ENCODE data around the gene CEPT1. TPM values are rescaled to one million over a fixed set of nuclear protein-coding genes. Genes with fewer than 3 reads are reported as not detected.

Gene CEPT1
- total and polyA plus RNA-seq, 9 of the 15 experiments (the other 6 are each of a cell fraction or from before 2014, with no cell fraction given): 24.4 to 72.6 (median 42.4) TPM

DNA sequence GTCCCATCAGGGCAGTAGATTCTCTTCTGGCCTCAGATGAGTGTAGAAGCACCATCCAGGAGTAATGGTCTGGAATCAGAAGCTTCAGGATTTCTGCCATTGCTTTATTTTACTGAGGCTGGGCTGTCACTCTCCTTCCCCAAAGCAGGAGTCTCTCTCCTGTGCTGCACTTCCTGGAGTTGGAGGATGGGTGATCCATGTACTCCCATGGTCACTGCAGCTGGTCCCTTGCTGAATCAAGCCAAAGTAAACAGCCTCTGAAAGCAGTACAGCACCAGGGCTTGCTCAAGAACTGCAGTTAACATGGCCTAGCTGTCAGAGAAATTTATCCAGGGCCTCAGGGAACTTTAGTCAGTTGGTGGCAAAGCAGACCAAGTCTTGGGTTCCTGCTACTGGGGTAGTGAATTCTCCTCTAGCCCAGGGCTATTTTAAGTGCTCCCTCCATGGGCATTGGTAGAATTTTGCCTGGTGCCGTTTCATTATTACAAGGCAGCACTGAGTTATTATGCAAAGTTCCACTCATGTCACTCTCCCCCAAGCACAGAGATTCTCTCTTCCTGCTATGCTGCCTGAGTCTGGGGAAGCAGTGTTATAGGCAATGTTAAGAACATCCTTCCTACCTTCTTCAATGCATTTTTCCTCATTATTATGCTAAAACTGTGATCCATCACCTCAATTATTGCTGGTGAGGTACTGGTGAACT lies 29.7 kb upstream of the CEPT1 start (continued):
- TF ChIP-seq TFE3 (CRISPR knock-in tag; IDR thresholded peaks at IDR 0.05): no peak
- TF ChIP-seq DNMT1 (IDR thresholded peaks at IDR 0.05): no peak
- no peak for TF ChIP-seq DDX20 (tag; IDR thresholded peaks at IDR 0.05; ENCODE audit: low read depth)
- TF ChIP-seq SRSF1 (IDR thresholded peaks at IDR 0.05; ENCODE audit: low read depth, low read length): no peak
- TF ChIP-seq ZBTB17 (CRISPR knock-in tag; IDR thresholded peaks at IDR 0.05): no peak
- TF ChIP-seq STAT5B (CRISPR knock-in tag; IDR thresholded peaks at IDR 0.05): no peak
- no peak for TF ChIP-seq VEZF1 (CRISPR knock-in tag; IDR thresholded peaks at IDR 0.05)

- no peak overlapping the region for H2AFZ ChIP-seq (ENCODE audit: low read depth, low read length)
- peaks cover 46% of the 10 kb centered on the region; the same call in 2 of the 3 replicates for H3K36me3 ChIP-seq (ENCODE audit: control insufficient read depth, insufficient read depth, low read length)
- peaks cover 0 to 4% of the 10 kb centered on the region in 2 experiments; a peak in 1 of 5 replicates for H3K4me1 ChIP-seq (replicated peaks in 1 of 2; ENCODE audit: control insufficient read depth in 2 of 2, insufficient read depth in 2 of 2, low read length in 2 of 2)
- FAIRE-seq: no peak
- no peak overlapping the region for H3K9ac ChIP-seq (ENCODE audit: insufficient read depth in 1 of 2, low read depth in 2 of 2, low read length in 2 of 2)
- H3K4me2 ChIP-seq (ENCODE audit: insufficient read depth, low read length): no peak overlapping the region
- ChIA-PET POLR2A (no interaction called here), CTCF (ENCODE audit: low intra/inter-chr PET ratio) (interaction anchor here (0.6 kb wide), 1 partner anchor 17 kb away, joined by 3 read pairs; no protein-coding TSS in a partner anchor)
- no TSS peak for BruUV-seq (replicated peaks)
- H3K9me1 ChIP-seq (ENCODE audit: control insufficient read depth, insufficient read depth, low read length): no peaks in the 10 kb centered on the region
- DNase-seq (ENCODE audit: extremely low read depth in 1 of 4, low spot score in 3 of 4): no peak
- no peaks in the 10 kb centered on the region for H3K27me3 ChIP-seq (ENCODE audit: control insufficient read depth in 2 of 2, insufficient read depth in 2 of 2, low read length in 2 of 2)
- intact Hi-C loops (cut with micrococcal nuclease) (no loop called here), in situ Hi-C loops (cut with MboI) (no loop called here)
- ATAC-seq: no peak
- WGBS (ENCODE audit: insufficient coverage, low coverage, missing lambda C conversion rate): 92% methylated on average over 2 of the region's 2 CpGs
- H3K4me3 ChIP-seq: no peak overlapping the region
- H3K9me3 ChIP-seq (replicated peaks; ENCODE audit: control insufficient read depth, insufficient read depth, low read depth, low read length): no peaks in the 10 kb centered on the region
- no peaks in the 10 kb centered on the region for H4K20me1 ChIP-seq (replicated peaks; ENCODE audit: control insufficient read depth, insufficient read depth, low read length)
- H3K27ac ChIP-seq (ENCODE audit: extremely low read depth, low read depth, low read length): no peak overlapping the region
- no peaks in the 10 kb centered on the region for H3K79me2 ChIP-seq (ENCODE audit: control insufficient read depth, insufficient read depth, low read length)
- TF ChIP-seq MAFK (IDR thresholded peaks at IDR 0.05; ENCODE audit: low read length): peak; percentile 84
- peak; percentile 60 for TF ChIP-seq MAFG (tag; conservative IDR thresholded peaks at IDR 0.05)
- TF ChIP-seq MTA1 (IDR thresholded peaks at IDR 0.05; ENCODE audit: borderline replicate concordance): no peak
- no peak for TF ChIP-seq ZNF282 (CRISPR knock-in tag; IDR thresholded peaks at IDR 0.05)
- TF ChIP-seq, protein P1, sequence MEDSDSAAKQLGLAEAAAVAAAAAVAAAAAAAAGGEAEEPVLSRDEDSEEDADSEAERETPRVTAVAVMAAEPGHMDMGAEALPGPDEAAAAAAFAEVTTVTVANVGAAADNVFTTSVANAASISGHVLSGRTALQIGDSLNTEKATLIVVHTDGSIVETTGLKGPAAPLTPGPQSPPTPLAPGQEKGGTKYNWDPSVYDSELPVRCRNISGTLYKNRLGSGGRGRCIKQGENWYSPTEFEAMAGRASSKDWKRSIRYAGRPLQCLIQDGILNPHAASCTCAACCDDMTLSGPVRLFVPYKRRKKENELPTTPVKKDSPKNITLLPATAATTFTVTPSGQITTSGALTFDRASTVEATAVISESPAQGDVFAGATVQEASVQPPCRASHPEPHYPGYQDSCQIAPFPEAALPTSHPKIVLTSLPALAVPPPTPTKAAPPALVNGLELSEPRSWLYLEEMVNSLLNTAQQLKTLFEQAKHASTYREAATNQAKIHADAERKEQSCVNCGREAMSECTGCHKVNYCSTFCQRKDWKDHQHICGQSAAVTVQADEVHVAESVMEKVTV (CRISPR knock-in tag; IDR thresholded peaks at IDR 0.05): no peak
- TF ChIP-seq HIVEP1 (CRISPR knock-in tag; IDR thresholded peaks at IDR 0.05): no peak
- peak; percentile 73 for TF ChIP-seq C11orf30 (IDR thresholded peaks at IDR 0.05; ENCODE audit: low read depth)
- TF ChIP-seq SP2 (IDR thresholded peaks at IDR 0.05; ENCODE audit: extremely low read depth, low read depth, low read length, poor library complexity, severe bottlenecking): no peak
- no peak for TF ChIP-seq STAT5B (CRISPR knock-in tag; IDR thresholded peaks at IDR 0.05)
- TF ChIP-seq SMAD2 (IDR thresholded peaks at IDR 0.05; ENCODE audit: low read depth, low read length): no peak
- TF ChIP-seq BCL6 (CRISPR knock-in tag; IDR thresholded peaks at IDR 0.05): no peak
- TF ChIP-seq ZNF785 (CRISPR knock-in tag; IDR thresholded peaks at IDR 0.05): no peak
These were observed 23.5 kb upstream of the CEPT1 start for GRCh38 chr1:111116496-111116895.

Measured in K562 (cell line).